Hepatocyte (in vitro differentiated cells): ENCODE data around the gene AKAP13.

Experiments
- CTCF ChIP-seq: fragments of 200-600 bp; sonication (generic); IDR thresholded peaks from 2 replicates; pipeline ENCODE4 v1.5.1; 2016; ENCODE audit warnings: antibody characterized with exemption, mild to moderate bottlenecking; ENCODE audit not compliant: poor library complexity
- EZH2 ChIP-seq: fragments of 200-600 bp; sonication (generic); IDR thresholded peaks from 2 replicates; pipeline ENCODE4 v1.6.1; 2016; ENCODE audit warnings: antibody characterized with exemption, mild to moderate bottlenecking, borderline replicate concordance

- TF ChIP-seq CTCF (no peak), EZH2 (no peak)
These were observed 14.3 kb downstream of the AKAP13 start for GRCh38 chr15:85394554-85395333.
